GM12892 (cell line): ENCODE data around the gene ULBP3.

Experiments used
- POLR2A ChIP-seq: IDR thresholded peaks from 2 replicates; pipeline ENCODE4 v1.6.1; 2011; ENCODE audit warnings: low read depth, low read length, control low read depth
- POLR2AphosphoS5 ChIP-seq: IDR thresholded peaks from 2 replicates; pipeline ENCODE4 v1.6.1; 2011; ENCODE audit warnings: low read depth, low read length, control low read depth

DNA sequence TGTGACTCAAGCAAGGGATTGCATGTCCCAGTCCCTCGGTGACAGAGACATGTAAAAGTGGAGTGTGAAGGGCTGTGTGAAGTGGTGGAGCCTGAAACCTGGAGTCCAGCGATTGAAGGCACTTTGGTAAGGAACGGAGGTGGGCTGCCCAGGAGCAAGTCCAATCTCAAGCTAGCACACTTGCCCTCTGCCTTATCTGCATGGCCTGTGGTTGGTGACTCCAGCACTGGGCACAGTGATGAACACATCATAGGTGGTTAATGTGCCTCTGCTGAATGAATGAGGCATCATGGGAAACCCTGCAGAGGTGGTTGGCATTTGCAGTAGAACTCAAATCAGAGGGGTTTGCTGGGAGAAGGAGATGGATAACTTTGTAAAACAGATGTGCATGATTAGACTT, 14.9 kb upstream of the ULBP3 start:
- TF ChIP-seq POLR2AphosphoS5 (no peak), POLR2A (no peak)
